Measurements from ENCODE around the gene TAMM41.

DNA sequence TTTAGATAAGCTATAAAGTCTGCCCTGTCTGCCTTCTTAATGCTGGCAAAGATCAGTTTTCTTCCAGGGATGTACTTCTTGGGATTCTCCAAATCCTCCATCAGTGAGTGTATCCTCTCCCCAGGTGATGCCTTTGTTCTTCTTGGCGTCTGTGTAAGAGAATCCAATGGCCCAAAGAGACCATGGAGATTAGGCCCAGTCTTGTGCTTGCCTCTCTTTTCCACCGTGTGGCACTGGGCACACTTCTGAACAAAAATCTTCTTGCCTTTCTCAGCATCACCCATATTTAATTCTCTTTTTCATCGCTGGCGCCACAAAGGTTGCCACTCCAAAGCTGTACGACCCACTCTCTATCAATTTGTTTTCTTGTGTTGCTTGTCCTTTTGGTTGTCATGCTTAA is 32.2 kb upstream of the TAMM41 start:
- TF ChIP-seq ZEB2 (tag by site-specific recombination; IDR thresholded peaks at IDR 0.05) (no peak), ZFP3 (tag by site-specific recombination; IDR thresholded peaks at IDR 0.05; ENCODE audit: low read depth) (no peak), ZNF558 (tag by site-specific recombination; IDR thresholded peaks at IDR 0.05) (no peak), KLF9 (tag by site-specific recombination; IDR thresholded peaks at IDR 0.05; ENCODE audit: low read depth) (no peak), YY1 (tag by site-specific recombination; IDR thresholded peaks at IDR 0.05) (no peak), ZNF837 (tag by site-specific recombination; IDR thresholded peaks at IDR 0.05) (no peak), ZNF423 (tag by site-specific recombination; IDR thresholded peaks at IDR 0.05) (no peak), ZNF138 (tag by site-specific recombination; IDR thresholded peaks at IDR 0.05; ENCODE audit: borderline replicate concordance) (no peak), ZNF785 (tag by site-specific recombination; IDR thresholded peaks at IDR 0.05) (no peak), ZNF776 (tag by site-specific recombination; IDR thresholded peaks at IDR 0.05; ENCODE audit: borderline replicate concordance) (no peak)
- TF ChIP-seq, protein P1, sequence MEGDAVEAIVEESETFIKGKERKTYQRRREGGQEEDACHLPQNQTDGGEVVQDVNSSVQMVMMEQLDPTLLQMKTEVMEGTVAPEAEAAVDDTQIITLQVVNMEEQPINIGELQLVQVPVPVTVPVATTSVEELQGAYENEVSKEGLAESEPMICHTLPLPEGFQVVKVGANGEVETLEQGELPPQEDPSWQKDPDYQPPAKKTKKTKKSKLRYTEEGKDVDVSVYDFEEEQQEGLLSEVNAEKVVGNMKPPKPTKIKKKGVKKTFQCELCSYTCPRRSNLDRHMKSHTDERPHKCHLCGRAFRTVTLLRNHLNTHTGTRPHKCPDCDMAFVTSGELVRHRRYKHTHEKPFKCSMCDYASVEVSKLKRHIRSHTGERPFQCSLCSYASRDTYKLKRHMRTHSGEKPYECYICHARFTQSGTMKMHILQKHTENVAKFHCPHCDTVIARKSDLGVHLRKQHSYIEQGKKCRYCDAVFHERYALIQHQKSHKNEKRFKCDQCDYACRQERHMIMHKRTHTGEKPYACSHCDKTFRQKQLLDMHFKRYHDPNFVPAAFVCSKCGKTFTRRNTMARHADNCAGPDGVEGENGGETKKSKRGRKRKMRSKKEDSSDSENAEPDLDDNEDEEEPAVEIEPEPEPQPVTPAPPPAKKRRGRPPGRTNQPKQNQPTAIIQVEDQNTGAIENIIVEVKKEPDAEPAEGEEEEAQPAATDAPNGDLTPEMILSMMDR (tag by site-specific recombination; IDR thresholded peaks at IDR 0.05), result no peak
- TF ChIP-seq, protein P2, sequence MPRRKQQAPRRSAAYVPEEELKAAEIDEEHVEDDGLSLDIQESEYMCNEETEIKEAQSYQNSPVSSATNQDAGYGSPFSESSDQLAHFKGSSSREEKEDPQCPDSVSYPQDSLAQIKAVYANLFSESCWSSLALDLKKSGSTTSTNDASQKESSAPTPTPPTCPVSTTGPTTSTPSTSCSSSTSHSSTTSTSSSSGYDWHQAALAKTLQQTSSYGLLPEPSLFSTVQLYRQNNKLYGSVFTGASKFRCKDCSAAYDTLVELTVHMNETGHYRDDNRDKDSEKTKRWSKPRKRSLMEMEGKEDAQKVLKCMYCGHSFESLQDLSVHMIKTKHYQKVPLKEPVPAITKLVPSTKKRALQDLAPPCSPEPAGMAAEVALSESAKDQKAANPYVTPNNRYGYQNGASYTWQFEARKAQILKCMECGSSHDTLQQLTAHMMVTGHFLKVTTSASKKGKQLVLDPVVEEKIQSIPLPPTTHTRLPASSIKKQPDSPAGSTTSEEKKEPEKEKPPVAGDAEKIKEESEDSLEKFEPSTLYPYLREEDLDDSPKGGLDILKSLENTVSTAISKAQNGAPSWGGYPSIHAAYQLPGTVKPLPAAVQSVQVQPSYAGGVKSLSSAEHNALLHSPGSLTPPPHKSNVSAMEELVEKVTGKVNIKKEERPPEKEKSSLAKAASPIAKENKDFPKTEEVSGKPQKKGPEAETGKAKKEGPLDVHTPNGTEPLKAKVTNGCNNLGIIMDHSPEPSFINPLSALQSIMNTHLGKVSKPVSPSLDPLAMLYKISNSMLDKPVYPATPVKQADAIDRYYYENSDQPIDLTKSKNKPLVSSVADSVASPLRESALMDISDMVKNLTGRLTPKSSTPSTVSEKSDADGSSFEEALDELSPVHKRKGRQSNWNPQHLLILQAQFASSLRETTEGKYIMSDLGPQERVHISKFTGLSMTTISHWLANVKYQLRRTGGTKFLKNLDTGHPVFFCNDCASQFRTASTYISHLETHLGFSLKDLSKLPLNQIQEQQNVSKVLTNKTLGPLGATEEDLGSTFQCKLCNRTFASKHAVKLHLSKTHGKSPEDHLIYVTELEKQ (tag by site-specific recombination; IDR thresholded peaks at IDR 0.05; ENCODE audit: borderline replicate concordance), result no peak
- TF ChIP-seq, protein P3, sequence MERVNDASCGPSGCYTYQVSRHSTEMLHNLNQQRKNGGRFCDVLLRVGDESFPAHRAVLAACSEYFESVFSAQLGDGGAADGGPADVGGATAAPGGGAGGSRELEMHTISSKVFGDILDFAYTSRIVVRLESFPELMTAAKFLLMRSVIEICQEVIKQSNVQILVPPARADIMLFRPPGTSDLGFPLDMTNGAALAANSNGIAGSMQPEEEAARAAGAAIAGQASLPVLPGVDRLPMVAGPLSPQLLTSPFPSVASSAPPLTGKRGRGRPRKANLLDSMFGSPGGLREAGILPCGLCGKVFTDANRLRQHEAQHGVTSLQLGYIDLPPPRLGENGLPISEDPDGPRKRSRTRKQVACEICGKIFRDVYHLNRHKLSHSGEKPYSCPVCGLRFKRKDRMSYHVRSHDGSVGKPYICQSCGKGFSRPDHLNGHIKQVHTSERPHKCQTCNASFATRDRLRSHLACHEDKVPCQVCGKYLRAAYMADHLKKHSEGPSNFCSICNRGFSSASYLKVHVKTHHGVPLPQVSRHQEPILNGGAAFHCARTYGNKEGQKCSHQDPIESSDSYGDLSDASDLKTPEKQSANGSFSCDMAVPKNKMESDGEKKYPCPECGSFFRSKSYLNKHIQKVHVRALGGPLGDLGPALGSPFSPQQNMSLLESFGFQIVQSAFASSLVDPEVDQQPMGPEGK (tag by site-specific recombination; IDR thresholded peaks at IDR 0.05), result no peak
- TF ChIP-seq, protein P4, sequence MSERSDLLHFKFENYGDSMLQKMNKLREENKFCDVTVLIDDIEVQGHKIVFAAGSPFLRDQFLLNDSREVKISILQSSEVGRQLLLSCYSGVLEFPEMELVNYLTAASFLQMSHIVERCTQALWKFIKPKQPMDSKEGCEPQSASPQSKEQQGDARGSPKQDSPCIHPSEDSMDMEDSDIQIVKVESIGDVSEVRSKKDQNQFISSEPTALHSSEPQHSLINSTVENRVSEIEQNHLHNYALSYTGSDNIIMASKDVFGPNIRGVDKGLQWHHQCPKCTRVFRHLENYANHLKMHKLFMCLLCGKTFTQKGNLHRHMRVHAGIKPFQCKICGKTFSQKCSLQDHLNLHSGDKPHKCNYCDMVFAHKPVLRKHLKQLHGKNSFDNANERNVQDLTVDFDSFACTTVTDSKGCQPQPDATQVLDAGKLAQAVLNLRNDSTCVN (tag by site-specific recombination; optimal IDR thresholded peaks at IDR 0.05), result no peak

Data from HEK293 (cell line).